GM18507 (cell line): ENCODE results near the gene MYL7.

Source experiments
- DNase-seq: peaks from one replicate; pipeline ENCODE4 v3.0.0; 2011; ENCODE audit warnings: low read depth; ENCODE audit not compliant: insufficient read length; ENCODE audit errors: extremely low spot score
- FAIRE-seq: peaks from 2 replicates; lab custom pipeline; 2011; peaks lifted over from hg19 to GRCh38; lab: Jason Lieb, UNC

Gene MYL7

DNA sequence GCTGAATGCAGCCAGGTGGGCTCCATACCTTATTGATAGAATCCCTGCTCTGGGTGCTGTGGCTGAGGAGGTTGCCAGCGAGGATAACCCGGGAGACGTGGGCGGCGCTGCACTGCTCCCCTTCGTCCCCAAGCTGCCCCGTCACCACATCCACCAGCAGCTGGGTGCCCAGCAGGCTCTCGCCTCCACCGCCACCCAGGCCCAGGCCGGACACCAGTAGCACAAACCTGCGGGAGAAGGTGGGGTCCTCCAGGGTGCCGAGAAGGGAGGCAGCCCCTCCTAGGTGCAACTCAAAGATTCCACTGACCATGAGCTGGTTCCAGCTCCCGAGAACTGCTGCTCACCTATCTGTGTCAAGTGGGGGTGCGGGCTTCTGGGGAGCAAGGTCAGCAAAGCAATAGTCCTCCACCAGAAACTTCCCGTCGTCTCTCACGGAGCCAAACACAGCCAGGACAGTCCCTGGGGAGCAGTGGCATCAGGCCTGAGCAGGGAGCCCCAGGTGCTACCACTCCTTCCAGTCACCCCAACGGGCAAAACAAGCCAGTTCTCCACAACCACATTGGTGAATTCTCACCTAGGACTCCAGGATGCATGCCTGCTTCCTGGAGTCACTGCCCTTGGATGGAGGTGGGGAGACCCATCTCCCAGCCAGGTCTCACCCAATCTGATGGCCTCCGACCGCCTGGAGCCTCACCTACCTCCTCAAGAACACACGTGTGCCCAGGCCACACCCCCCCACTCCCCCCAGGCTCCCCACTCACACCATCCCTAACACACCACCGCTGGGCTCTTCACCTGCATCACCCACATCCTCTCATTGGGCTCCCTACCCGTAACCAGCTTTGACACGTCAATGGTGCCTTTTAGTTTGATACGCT is 24.1 kb downstream of the MYL7 start:
- FAIRE-seq (no peak), DNase-seq (no peak)

DNA sequence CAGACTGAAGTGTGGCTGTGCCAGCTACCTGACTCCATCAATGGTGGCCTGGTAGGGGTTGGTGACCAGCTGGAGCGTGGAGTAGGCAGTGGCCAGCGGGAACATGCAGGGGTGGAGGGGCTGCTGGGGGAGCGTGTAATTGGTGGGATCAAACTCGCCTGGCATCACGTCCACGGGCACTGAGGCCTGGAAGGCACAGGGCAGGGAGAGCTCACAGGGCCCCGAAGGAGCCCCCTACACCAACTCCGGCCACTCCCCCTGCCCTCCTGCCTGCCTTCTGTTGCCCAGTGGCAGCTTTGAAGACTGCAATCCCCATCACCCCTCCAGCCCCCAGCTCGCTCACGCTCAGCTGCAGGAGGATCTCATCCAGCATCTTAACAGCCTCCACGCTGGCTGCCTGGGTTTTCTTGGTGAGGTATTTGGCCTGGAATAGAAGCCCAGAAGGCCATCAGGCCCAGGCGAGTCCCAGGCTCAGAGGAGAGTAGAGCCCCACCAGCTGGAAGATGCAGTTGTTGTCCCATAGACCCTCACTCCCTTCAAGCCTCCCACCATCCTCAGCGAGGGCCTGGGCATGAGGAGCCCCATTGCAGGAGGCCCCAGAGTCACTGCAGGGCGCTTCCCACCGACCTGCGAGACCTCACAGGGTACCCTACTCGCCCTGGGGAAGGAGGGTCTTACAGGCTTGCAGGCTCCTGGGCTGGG is 24.9 kb downstream of the MYL7 start:
- no peak for DNase-seq
- no peak for FAIRE-seq

DNA sequence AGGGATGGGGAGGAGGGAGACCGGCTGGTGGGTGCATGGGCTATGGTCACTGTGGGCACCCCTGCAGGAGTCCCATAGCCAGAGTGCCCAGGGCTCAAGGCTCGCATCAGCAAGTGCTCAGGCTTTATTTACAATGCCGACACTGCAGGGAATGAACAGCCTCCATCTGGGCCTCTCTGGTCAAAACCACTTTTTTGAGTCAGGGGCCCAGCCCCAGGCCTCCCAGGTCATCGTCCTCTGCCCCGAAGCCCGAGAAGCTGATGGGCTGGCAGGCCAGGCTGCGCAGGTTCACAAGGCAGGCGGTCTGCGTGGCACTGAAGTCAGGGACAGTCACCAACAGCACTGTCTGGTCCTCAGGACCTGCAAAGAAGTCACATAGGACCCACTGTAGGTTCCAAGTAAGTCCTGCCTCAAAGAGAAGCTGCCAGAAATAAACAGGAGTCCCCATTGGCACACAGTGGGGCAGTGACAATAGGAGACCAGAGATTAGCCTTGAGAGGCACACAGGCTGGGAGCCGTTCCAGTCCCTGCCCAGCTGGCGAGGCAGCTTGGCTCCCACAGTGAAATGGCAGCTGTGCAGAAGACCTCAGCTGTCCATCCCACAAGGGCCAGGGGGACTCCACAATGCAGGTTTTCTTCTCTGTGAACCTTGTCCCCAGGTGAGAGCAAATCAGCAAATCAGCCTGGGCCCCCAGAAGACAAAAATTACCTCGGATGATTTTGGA is 26.4 kb downstream of the MYL7 start:
- no peak for DNase-seq
- no peak for FAIRE-seq

DNA sequence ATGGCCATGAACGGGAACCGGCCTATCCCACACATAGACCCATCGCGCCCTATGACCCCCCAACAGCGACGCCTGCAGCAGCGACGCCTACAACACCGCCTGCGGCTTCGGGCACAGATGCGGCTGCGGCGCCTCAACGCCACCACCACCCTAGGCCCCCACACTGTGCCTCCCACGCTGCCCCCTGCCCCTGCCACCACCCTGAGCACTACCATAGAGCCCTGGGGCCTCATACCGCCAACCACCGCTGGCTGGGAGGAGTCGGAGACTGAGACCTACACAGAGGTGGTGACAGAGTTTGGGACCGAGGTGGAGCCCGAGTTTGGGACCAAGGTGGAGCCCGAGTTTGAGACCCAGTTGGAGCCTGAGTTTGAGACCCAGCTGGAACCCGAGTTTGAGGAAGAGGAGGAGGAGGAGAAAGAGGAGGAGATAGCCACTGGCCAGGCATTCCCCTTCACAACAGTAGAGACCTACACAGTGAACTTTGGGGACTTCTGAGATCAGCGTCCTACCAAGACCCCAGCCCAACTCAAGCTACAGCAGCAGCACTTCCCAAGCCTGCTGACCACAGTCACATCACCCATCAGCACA is 27.3 kb downstream of the MYL7 start:
- no peak for DNase-seq
- FAIRE-seq = no peak

GRCh38 chr7:44112997-44113763 is 28.0 kb downstream of the MYL7 start:
- no peak for DNase-seq
- FAIRE-seq = no peak

DNA sequence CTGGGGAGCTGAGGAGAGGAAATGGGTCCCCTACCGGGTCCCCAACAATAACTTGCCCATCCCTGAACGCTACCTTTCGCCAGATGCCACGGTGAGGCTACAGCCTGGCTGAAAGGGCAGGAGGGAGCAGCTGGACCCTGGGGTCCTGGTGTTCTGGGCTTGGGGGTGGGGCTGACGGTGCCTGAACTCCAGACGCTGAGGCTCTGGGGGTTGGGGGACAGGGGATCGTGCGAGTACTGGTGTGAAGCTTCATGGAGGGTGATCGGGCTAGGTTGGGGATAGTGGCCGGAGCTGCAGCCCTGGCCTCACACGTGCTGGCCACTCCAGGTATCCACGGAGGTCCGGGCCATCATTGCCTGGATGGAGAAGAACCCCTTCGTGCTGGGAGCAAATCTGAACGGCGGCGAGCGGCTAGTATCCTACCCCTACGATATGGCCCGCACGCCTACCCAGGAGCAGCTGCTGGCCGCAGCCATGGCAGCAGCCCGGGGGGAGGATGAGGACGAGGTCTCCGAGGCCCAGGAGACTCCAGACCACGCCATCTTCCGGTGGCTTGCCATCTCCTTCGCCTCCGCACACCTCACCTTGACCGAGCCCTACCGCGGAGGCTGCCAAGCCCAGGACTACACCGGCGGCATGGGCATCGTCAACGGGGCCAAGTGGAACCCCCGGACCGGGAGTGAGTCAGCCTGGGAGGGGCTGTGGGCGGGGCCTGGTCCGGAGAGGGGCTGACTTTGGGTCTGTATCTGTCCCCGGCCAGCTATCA is 28.7 kb downstream of the MYL7 start:
- FAIRE-seq (no peak), DNase-seq (no peak)

DNA sequence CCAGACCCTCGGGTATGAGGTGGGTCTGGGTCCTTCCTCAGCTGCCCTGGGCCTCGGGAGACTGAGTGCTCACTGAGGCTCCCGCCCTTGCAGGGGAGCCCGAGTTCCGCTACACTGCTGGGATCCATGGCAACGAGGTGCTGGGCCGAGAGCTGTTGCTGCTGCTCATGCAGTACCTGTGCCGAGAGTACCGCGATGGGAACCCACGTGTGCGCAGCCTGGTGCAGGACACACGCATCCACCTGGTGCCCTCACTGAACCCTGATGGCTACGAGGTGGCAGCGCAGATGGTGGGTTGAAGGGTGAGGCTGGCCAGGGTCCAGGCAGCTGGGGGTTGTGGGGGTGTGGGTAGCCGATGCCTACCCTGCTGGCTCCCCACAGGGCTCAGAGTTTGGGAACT is 29.4 kb downstream of the MYL7 start:
- DNase-seq (no peak), FAIRE-seq (no peak)

- no peak for DNase-seq
- FAIRE-seq = no peak
Measured at GRCh38 chr7:44110719-44111635, 30.2 kb downstream of the MYL7 start.

DNA sequence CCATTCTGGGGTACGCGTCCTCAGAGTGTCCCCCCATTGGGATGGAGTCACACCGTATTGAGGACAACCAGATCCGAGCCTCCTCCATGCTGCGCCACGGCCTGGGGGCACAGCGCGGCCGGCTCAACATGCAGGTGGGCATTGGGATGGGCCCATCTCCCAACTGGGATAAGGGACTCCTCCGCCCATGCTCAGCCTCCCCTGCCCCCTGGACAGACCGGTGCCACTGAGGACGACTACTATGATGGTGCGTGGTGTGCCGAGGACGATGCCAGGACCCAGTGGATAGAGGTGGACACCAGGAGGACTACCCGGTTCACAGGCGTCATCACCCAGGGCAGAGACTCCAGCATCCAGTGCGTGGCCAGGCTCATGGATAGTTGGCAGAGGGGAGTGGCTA is 31.1 kb downstream of the MYL7 start:
- FAIRE-seq (no peak), DNase-seq (no peak)

DNA sequence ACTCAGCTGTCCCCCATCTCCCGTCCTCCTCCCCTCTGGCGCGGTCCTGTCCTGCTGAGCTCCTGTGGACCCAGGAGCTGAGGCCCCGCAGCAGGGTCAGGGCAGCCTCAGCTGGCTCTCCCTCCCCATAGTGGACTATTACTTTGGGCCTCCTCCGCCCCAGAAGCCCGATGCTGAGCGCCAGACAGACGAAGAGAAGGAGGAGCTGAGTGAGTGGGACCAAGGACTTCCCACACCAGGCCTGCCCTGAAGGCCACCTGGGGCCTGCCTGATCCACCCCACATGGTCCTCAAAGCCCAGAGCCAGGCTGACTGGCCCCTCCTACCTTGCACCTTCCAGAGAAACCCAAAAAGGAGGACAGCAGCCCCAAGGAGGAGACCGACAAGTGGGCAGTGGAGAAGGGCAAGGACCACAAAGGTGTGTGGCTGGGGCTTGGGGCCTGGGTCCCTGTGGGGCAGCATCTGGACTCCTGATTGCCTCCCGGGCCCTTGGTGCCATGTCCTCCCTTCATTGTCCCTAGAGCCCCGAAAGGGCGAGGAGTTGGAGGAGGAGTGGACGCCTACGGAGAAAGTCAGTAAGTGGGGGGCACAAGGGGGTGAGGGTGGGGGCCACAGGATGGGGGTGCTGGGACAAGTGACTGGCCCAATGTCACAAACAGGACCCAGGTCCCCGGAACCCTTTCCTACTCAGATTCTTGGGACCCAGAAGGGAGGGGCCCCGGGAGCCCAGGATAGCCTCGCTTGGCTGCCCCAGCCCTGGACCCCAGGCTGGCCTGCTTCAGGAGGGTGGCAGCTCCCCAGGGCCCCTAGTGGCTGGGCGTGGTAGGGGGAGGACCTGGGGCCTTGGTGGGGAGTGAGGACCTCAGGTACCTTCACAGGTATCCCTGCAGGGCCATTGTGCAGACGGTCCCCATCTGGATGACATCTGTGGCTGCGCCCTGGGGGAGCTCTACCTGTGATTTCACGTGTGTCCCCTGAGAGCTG is 32.1 kb downstream of the MYL7 start:
- DNase-seq = no peak
- no peak for FAIRE-seq

DNA sequence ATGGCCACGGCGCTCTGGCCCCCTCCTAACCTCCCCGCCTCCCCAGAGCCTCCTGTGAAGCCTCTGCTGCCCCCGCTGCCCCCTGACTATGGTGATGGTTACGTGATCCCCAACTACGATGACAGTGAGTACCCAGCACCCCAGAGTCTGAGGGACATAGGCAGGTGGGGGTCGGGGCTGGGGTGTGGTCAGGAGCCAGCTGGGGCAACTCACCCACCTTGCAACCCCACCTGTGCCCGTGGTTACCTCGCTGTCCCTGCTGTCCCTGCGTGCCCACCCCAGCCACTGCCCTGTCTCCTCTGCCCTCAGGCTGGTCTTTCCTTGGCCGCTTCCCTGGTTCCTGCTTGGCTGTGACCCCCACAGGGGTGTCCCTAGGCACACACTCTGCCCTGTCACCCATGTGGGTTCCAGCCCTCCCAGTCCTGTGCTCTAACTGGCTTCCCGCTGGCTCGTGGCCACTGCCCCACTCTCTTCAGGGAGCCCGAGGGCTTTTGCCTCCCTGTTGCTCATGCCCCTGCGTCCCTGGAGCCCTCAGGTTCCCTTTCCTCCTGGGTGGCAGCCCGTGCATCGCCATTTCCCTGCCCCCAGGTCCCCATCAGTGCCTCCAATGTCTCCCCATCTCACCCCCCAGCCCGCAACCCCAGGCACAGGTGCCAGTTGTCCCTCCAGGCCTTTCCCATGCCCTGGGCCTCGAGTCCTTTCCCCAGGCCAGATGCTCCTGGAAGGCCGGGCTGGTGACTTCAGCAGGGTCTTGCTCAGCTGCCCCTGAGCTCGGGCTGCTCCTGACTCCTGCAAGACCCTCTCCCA is 33.0 kb downstream of the MYL7 start:
- no peak for DNase-seq
- no peak for FAIRE-seq

- FAIRE-seq (no peak), DNase-seq (no peak)
Measured at GRCh38 chr7:44107116-44107960, 33.8 kb downstream of the MYL7 start.

DNA sequence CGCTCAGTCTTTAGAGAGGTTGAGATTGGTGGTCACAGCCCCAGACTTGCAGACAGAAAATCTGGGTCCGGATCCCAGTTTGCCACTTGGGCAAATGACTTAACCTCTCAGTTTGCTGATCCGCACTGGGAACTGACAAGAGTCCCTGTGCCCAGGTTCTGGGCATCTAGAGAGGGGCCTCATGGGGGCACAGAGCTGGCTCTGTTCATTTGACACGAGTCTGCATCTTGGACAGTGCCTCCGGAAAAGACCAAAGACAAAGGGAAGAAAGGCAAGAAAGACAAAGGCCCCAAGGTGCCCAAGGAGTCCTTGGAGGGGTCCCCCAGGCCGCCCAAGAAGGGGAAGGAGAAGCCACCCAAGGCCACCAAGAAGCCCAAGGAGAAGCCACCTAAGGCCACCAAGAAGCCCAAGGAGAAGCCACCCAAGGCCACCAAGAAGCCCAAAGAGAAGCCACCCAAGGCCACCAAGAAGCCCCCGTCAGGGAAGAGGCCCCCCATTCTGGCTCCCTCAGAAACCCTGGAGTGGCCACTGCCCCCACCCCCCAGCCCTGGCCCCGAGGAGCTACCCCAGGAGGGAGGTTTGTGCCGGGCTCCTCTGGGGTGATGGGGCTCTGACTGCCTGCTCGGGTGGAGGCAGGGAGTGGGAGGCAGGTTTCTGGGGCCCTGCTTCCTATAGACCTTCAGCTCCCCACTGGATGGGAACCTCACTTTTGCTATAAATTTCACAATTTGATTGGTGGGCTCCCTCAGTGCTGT is 34.6 kb downstream of the MYL7 start:
- no peak for DNase-seq
- FAIRE-seq = no peak

- no peak for FAIRE-seq
- no peak for DNase-seq
Measured at GRCh38 chr7:44105832-44106231, 35.3 kb downstream of the MYL7 start.
